D721Med (cell line): ENCODE results near the gene KRTAP10-2.
"Not testable (repeated sequence)": the region's sequence is repeated elsewhere in the genome, so short reads cannot be mapped to it uniquely, and the experiment has no call there.

Experiments
- DNase-seq: peaks from one replicate; pipeline ENCODE4 v3.0.0; 2011; ENCODE audit warnings: low spot score; ENCODE audit not compliant: insufficient read length
- FAIRE-seq: peaks from 2 replicates; lab custom pipeline; 2011; peaks lifted over from hg19 to GRCh38; lab: Jason Lieb, UNC
- CTCF ChIP-seq: IDR thresholded peaks from 2 replicates; pipeline ENCODE4 v1.5.1; 2012; ENCODE audit warnings: mild to moderate bottlenecking, control low read depth; ENCODE audit not compliant: insufficient read depth; ENCODE audit errors: missing control alignments

Gene KRTAP10-2

GRCh38 chr21:44567481-44568171 is 16.3 kb upstream of the KRTAP10-2 start:
- TF ChIP-seq CTCF: no peak
- FAIRE-seq: no peak

GRCh38 chr21:44566403-44566802 is 15.1 kb upstream of the KRTAP10-2 start:
- DNase-seq (no peak), FAIRE-seq (no peak)
- TF ChIP-seq CTCF: no peak

More at GRCh38 chr21:44567481-44568171, 16.3 kb upstream of the KRTAP10-2 start:
- no peak for DNase-seq

- DNase-seq (no peak), FAIRE-seq (no peak)
- TF ChIP-seq CTCF: no peak
Measured at GRCh38 chr21:44564886-44565598, 13.7 kb upstream of the KRTAP10-2 start.

- TF ChIP-seq CTCF: no peak
- DNase-seq (no peak), FAIRE-seq (no peak)
Measured at GRCh38 chr21:44564099-44564498, 12.8 kb upstream of the KRTAP10-2 start.

- FAIRE-seq: no peak
- DNase-seq: no peak
- no peak for TF ChIP-seq CTCF
Measured at GRCh38 chr21:44558695-44559094, 7.4 kb upstream of the KRTAP10-2 start, which contains the start of gene KRTAP10-3. Gene KRTAP10-3 (minus strand): TSS chr21:44558795. CDS start chr21:44558715, 80 bp downstream.

- FAIRE-seq, DNase-seq: not testable (repeated sequence)
Measured at GRCh38 chr21:44558329-44558675, 7.0 kb upstream of the KRTAP10-2 start.

- no peak for FAIRE-seq
- DNase-seq: no peak
- TF ChIP-seq CTCF: no peak
Measured at GRCh38 chr21:44557491-44558328, 6.4 kb upstream of the KRTAP10-2 start.
